Astrocyte of the spinal cord (primary cell): ENCODE results near the gene IQGAP3.

Experiments used
- DNase-seq: peaks from one replicate; pipeline ENCODE4 v3.0.0; 2011; ENCODE audit warnings: low read depth, low spot score
- H3K4me3 ChIP-seq: 2 replicates; pipeline ENCODE4 v1.5.1; 2011; ENCODE audit warnings: low read depth, mild to moderate bottlenecking, low read length, moderate library complexity
- CTCF ChIP-seq: IDR thresholded peaks from 2 replicates; pipeline ENCODE4 v1.5.1; 2012; ENCODE audit warnings: low read depth, mild to moderate bottlenecking, low read length, inconsistent platforms
- in situ Hi-C: cut with HindIII; loops from 2 replicates; pipeline ENCODE4 v1.10.0; 2017; ENCODE audit warnings: low sequenced_read_pairs

The IQGAP3 gene

GRCh38 chr1:156476501-156477298 is 95.7 kb downstream of the IQGAP3 start:
- in situ Hi-C loops, result no loop called here
- no peak overlapping the region for H3K4me3 ChIP-seq
- peak; percentile 79 for DNase-seq
- no peak for TF ChIP-seq CTCF

DNA sequence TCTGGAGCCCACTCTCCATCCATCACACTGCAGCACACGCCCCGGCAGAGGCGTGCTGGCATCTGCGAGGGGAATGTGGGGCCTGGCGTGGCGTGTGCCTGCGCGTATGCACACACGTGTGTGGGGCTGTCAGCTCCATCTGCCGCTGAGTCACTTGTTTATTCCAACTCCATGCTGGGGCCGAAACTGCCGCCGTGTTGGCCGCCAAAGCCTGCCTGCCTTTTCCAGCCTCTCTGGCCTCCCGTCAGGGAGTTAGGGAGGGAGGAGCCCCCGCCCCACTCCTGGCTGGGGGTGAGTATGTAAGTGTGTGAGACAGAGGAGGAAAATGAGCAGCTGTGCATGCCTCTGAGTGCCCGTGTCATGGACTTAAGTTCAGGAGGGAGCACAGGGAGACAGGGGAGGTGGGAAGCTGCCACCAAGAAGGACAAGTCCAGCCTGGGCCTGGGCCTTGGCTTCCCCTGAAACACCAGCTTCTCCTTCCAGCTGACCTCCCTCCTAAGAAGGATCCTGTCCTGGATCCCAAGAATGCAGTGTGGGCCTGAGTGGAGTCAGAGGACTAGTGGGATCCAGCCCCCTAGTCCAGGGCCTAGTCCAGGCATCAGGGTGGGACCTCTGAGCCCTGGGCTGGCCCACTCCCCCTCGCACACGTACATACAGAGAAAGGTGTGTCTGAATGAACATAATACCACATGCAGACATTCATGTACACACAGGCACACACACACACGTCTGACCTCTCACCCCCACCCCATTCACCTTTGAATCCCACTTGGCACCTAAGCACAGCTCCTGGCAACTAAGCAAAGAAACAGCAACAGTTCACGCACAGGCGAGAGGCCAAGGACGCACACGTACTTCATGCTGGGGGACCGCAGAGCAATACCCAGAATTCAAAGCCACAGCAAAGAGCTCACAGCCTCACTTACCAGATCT is 96.5 kb downstream of the IQGAP3 start:
- H3K4me3 ChIP-seq, result no peak overlapping the region
- in situ Hi-C loops, result no loop called here
- no peak for DNase-seq
- TF ChIP-seq CTCF, result no peak
